Ovary (tissue), 3 donors: ENCODE results near the gene FAM9C.

Experiments
- CTCF ChIP-seq, 3 donors: fragments of 450-650 bp in 2 of 3; fragments of 200-600 bp in 1 of 3; IDR thresholded peaks; one replicate each; pipeline versions ENCODE4 v1.5.1 to v1.8.0; 2016 to 2022; ENCODE audit warnings: antibody characterized with exemption in 3 of 3, mild to moderate bottlenecking in 1 of 3
- EP300 ChIP-seq: sonication (generic); formaldehyde crosslinking; IDR thresholded peaks from one replicate; pipeline ENCODE4 v1.6.1; 2017; ENCODE audit warnings: antibody characterized with exemption
- donor health status: DM: no; HTN: no; CAD: no.

DNA sequence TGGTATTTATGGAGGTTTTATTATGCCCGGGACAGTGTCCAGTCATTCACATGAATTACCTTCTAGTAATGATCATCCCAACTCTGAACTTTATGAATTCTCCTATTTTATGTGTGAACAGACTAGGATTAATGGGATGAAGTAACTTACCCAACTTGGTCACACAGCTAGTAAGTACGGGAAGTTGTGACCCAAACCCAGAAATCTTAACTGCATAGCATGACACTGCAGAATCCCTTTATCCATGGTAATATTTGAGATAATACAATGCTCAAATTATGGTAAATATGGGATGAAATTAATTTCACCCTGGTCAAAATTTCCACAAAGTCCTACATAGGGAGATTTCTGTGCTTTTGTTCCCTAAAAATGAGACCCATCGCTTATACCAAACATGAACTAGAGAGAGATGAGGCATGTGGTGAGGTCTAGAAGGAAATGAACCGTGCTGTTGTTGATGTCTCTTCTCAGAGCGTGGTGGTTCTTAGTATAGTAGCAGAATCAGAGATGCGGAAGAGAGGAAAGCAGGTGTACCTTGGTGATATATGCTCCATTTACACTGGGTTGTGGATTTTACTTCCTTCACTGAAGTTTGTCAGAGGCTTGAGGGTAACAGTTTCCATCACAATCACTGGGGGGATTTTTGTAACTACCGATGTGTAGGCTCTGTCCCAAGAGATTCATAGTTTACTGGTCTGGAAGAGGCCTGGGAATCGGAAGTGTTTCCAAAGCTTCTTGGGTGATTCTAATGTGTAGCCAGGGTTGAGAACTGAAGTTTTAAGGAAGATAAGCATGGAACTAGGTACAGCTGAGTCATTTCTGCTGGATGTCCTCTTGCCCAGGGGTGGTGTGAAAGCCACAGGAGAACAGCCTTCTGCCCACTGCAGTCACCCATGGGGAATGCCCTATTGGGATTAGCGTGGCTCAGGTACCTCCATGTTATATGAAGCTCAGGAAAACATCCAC lies 30.2 kb upstream of the FAM9C start:
- TF ChIP-seq EP300 (no peak), CTCF (IDR thresholded peaks at IDR 0.05) (no peak)
